ENCODE results near the gene UTY. TPM values are rescaled to one million over a fixed set of nuclear protein-coding genes. Genes with fewer than 3 reads are reported as not detected.

The UTY gene
- total RNA-seq: 47.4 TPM in 1 of 2 replicates, not detected in the other

GRCh38 chrY:13479828-13480227 lies at the start of gene UTY:
TSS of gene UTY (minus strand) at chrY:13480033. CDS start at chrY:13479665, 368 bp downstream.

Other genes starting within 250 kb of the UTY start
- gene TMSB4Y, start 223.9 kb upstream of the UTY start, total RNA-seq: 3.7 TPM in 1 of 2 replicates, not detected in the other